Smooth muscle cell of the brain vasculature (primary cell): ENCODE measurements around the gene CPNE4.

Experiments used
- DNase-seq: peaks from one replicate; pipeline ENCODE4 v3.0.0-alpha.2; 2012; ENCODE audit warnings: low read depth, low spot score

CPNE4 gene

DNA sequence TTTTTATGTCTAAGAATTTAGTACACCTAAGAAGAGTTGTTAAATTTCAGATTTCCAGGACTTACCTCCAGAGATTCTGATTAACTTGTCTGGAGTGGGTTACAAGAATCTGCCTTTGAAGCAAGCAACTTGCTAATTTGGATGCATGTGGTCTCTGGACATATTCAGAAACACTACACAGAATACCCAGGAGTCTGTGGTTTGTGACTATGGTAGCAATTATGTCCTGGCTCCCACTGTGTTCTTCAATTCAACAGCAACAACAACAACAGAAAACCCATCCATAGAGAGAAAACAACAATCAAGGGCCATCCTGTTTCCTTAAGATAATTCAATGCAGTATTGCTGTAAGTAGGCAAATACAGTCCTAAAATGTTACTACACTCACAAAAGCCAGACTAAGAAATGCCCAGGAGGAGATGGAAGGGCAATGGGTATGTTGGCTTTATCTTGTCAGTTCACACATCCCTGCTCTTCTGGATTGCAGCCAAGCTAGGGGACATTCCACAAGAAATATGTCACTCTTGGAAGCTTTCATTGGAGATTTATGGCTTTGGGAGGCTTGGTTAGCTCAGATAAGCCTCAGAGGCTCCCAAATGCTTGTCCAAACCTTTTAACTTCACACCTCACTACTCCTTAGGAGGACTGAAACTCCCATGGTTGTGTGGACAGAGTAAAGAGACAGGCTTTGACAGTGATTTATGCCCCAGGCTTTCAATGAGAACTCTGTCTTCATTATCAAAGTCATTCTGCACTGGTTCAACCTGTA lies 432.6 kb downstream of the CPNE4 start:
- no peak for DNase-seq

DNA sequence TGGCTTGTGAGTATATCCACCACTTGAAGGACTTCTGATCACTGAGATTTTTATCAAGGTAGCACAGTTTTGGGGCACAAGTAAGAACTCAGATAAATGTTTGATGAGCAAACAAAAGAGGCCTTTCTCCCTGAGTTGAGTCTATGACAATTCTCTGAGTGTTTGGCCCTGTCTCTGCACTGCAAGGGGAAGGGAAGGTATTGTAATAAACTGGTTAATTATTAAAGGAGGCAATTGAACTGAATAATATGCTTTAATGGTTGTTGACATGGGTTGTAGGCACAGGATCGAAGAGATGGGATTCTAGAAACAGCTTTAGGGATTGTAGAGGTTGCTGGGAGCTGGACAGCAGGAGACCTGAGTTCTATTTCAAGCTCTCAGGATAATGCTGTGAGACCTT lies 437.0 kb downstream of the CPNE4 start:
- DNase-seq: no peak

DNA sequence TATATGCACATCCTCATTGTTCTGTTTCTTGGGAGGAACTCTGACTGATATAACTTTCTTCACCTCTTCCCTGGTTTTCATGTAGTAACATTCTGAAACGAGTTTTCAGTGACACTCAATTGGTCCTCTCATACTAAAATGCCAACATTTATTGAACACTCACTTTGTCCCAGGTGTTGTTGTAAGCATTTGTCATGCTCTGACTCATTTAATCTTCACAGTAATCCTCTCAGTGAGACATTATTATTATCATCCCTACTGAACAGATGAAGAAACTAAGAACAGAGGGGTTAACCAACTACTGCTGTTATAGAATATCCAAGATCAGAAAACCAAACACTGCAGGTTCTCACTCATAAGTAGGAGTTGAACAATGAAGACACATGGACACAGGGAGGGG lies 437.9 kb downstream of the CPNE4 start:
- DNase-seq: no peak

- DNase-seq: peak; percentile 57
Observed at GRCh38 chr3:131591394-131592014, 443.3 kb downstream of the CPNE4 start.

- no peak for DNase-seq
Observed at GRCh38 chr3:131586277-131586676, 448.5 kb downstream of the CPNE4 start.

DNA sequence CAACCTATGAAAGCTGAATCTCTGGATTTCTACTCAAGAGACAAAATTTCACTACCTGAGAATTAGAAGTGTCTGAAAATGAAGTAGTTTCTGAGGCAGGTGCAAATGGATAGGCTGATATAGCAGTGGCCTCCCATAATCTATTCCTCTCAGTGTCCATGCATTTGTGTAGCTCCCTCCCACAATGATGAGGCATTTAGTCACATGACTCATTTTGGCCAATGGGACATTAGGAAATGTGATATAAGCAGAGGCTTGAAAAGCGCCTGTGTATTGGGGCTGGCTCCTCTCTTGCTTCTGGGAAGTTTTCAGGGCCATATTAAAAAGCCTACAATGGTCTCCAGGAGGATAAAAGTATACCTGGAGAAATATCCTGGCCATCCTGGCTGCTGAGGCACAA lies 452.4 kb downstream of the CPNE4 start:
- DNase-seq: no peak

- no peak for DNase-seq
Observed at GRCh38 chr3:131568460-131568859, 466.4 kb downstream of the CPNE4 start.

DNA sequence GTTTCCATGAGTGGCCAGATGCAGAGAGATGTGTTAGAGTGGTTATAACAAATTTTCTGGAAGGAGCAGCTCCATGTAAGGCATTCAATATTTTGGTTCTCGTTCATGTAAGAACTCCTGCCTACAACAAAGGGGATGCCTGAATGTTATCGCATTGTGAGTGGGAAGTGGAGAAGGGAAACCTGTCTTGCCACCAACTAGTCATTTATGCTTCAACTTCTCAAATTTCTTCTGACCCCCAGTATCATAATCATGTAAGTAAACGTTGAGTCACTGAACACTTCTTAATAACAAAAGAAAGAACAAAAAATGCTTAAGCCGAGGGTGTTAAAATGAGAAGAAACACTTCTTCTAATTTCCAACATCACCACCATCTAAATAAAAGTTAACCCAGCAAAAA lies 470.0 kb downstream of the CPNE4 start:
- DNase-seq: no peak

DNA sequence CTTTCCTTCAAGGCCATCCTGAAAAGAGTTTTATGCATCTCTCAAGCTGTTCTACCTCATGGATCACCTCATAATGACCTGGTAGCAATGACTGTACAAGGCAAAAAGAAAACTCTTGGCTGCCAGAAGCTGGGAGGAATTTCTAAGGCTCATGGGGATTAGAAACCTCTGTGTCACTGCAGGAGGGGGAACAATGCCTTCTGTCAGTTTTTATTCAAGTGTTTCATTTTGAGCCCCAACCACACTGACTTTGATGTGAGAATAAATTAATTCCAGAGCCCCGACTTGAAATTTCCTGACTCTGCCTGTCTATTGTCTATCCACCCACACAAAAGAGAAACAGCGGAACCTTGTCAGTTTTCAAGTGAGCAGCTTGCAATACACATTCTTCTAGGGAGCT lies 473.3 kb downstream of the CPNE4 start:
- no peak for DNase-seq

- DNase-seq: no peak
Observed at GRCh38 chr3:131560795-131561194, 474.0 kb downstream of the CPNE4 start.

DNA sequence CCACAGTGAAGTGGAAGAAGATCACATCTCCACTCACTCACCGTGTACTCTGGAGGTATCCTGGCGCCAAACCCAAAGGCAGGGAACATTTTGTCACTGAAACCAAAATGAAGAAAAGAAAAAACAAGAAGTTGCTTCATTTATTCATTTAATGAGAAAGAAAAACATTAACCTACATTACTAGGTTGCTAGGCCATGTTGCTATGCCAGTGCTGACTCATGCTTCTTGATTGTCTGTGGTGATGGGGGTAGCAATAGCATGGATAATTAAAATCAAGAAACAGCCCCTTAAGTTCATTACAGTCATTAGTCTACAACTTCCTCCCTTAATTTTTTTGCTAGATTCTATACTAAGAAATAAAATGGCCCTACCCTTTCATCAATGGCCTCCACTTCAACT lies 479.4 kb downstream of the CPNE4 start:
- no peak for DNase-seq

GRCh38 chr3:131553495-131554247 lies 481.1 kb downstream of the CPNE4 start:
- DNase-seq: no peak

- DNase-seq: no peak
Observed at GRCh38 chr3:131551761-131552160, 483.1 kb downstream of the CPNE4 start.

- DNase-seq: no peak
Observed at GRCh38 chr3:131550562-131551465, 484.0 kb downstream of the CPNE4 start.

DNA sequence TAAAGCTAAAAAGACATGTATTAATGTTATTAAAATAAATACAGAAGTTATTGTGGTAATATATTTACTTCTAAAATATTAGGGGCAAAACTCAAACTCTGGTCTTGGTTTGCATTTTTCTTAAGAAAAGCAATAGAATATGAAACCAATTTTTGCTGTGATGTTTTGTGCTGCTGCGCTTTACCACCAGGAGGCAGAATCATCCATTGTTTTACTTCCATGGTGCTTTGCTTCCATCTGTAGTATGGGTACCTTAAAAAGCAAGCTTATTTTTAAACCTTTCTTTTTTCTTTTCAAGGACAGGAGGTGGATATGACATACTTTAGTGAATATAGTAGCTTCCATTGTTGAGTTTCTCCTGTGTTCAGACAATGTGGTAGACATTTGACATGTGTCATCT lies 485.5 kb downstream of the CPNE4 start:
- no peak for DNase-seq

- no peak for DNase-seq
Observed at GRCh38 chr3:131547585-131547984, 487.2 kb downstream of the CPNE4 start.

GRCh38 chr3:131546441-131546840 lies 488.4 kb downstream of the CPNE4 start:
- no peak for DNase-seq

DNA sequence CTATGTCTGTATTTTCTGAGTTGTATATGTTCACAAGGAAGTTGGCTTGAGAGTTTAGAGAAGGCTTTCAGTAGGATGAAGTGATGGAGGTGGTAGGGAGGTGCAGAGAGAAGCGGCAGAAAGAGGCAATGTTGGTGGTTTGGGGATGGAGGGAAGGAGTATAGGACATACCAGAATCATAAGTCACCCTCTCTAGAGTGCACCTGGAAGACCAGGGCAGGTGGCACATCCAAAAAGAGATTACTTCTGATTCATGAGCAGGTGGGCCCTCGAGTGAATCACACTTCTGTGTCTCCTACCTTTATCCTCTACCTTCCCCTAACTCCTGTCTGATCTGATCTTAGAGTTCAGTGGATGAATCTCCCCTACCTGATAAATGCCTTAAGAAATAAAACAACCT lies 490.3 kb downstream of the CPNE4 start:
- no peak for DNase-seq

DNA sequence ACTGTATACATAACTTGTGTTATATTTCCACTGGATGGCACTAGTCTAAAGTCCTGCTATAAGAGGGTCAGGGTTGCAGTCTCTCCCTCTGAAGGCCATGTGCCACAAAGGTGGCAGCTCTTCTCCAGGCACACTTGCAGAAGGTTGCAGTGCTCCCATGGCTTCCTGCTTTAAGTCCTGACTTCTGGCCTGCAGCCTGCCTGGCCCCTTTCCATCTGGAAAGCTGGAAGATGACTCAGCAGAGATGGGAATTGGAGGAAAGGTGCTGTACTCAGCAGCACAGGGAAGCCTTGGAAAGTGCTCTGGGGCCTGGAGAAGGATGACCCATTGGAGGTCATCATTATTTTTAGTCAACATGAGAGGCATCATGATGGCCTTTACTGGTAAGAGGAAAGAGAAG lies 491.1 kb downstream of the CPNE4 start:
- peak; percentile 45 for DNase-seq

- no peak for DNase-seq
Observed at GRCh38 chr3:131541288-131541687, 493.5 kb downstream of the CPNE4 start.

DNA sequence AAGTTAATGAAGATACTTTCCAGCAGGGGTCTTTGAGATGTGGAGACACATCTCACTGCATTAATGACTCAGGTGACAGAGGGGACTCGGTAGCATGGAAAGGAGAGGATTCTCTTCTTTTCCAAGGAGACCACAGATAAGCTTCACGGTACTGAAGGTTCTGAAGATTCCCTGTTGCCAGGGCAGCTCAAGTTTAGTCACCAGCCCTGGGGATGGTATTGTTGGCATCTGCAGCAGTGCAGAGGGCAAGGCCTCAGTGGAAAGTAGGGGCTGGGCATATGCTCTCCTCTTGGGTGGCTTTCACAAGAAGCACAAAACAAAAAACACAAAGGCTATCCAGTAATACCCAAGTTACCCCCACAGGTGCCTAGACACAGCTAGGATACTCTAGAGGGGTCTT lies 494.0 kb downstream of the CPNE4 start:
- DNase-seq: no peak

GRCh38 chr3:131540143-131540542 lies 494.7 kb downstream of the CPNE4 start:
- DNase-seq: no peak
